Stimulated activated CD8-positive, alpha-beta memory T cell treated with anti-CD3 and anti-CD28 coated beads, Interleukin-15, amount 100 ng/mL, for 4 hours (primary cell): Measurements from ENCODE around the gene FNIP2.

Source experiments
- DNase-seq, 2 donors: peaks; one replicate each; pipeline ENCODE4 v3.0.0-alpha.2; 2020; ENCODE audit warnings: low read depth in 2 of 2

FNIP2 gene

DNA sequence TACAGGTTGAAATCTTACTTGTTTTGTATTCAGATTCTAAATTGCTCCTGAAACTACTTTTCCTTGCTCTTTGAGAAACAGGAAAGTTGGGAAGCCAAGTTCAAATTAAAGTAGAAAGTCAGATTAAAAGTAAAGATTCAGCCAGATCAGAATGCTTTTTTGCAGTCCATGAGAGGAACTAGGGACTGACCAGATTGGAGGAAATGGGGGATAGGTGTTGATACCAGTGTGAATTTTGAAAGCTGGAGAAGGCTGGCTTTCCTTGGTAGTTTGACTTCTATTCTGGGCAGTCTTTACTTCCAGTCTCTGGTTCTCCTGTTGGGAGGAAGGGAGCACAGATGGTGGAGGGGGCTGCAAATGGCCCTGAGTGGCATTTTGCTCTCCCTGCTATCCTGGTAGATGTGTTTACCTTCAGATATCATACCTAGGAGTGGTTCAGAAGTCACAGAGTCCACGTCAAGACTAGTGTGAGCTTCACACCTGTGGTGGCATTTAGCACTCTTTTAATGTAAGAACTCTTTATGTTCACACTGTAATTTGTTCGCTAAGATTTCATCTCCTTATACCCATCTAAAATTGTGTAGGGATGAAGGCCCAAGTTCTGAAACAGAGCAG is 68.8 kb downstream of the FNIP2 start:
- DNase-seq = no peak

DNA sequence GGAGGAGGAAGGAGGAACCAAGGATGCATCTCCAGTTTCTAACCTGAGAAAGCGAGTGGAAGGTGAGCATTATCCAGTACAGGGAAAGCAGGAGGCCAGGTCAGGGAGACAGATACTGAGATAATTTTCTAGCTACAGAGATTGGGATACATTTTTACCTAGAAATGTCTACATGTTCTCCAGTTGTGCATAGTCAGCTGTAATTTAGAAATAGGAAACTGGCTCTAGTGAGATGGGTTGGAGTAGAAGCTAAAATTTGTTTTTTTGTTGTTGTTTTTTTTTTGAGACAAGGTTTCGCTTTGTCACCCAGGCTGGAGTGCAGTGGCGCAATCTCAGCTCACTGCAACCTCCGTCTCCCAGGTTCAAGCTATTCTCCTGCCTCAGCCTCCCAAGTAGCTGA is 71.3 kb downstream of the FNIP2 start:
- DNase-seq = no peak

DNA sequence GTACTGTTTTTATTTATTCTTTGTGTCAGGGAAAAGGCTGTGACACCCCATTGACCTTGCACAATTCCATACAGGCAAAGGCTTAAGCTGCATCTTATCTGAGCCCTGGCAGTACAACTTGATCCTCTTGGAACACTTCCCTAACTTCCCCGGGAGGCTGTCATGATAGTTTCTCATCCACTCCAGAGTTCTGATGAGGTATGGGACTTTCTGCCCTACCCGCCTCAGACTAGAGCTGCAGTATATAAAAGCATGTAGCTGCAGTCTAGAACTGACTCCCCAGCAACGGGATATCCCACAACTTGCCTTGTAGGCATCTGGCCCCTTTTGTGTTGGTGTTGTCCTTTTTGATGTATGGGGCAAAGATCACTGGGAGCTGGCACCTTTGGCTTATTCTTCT is 72.7 kb downstream of the FNIP2 start:
- DNase-seq = no peak

DNA sequence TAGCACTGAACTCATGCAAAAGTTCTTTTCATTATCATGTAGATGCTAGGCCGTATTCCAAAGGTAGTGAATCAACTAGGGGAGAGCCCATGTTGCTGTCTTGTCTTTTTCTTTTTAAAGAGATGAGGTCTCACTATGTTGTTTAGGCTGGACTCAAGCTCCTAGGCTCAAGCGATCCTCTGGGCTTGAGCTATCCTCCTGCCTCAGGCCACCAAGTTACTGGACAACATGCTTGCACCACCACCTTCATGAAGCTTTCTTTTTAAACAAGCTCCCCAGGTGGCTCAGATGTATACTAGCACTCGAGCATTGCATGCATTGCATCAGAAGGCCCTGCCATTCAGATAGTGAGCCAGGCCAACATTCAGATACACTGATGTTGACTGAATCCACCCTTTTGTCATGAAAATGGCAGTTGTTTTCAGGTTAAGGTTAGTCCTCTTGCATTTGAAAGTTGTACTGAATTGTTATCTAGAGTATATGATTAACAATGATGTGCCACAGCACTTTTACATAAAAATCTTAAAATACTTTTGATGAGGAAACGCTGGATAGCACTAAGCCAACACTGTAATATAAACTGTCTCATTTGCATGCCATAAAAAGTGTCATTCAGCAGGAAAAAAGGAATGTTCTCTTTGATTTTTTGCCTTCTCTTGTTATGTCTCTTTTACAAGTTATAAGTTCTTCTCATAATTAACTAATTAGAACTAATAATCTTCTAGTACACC is 76.7 kb downstream of the FNIP2 start:
- DNase-seq = no peak

DNA sequence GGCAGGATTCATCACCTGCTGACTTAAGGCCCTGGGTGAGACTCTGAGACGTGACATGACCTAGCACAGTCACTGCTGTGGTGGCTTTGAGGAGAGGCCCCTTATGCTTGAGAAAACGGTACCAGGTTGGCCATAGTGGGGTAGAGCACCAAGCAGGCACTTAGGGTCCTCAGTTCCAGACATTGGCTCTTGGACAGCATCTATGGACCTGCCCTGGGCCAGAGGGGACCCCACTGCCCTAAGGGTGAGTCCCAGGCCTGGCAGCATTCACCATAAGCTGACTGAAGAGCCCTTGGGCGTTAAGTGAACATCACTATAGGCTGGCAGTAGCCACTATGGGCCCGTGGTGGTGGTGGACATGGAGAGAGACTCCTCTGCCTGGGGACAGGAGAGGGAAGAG is 78.7 kb downstream of the FNIP2 start:
- no peak for DNase-seq

DNA sequence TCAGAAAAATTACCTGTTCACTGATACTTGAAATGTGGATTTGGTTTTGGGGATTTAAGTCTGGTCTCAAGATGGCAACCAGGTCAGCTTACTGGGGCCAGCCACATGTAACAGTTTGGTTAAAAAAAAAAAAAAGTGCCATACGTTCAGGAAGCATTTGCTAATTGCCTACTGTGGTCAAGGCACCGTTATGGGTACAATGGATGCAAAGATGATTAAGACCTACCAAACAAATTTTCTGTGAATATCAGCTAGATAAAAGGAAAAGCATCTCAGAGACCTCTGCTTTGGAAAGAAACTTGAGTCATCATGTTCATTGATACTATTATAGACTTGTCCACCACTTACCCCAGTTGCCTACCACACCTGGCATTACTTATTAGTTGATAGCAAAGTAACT is 80.9 kb downstream of the FNIP2 start:
- no peak for DNase-seq

DNA sequence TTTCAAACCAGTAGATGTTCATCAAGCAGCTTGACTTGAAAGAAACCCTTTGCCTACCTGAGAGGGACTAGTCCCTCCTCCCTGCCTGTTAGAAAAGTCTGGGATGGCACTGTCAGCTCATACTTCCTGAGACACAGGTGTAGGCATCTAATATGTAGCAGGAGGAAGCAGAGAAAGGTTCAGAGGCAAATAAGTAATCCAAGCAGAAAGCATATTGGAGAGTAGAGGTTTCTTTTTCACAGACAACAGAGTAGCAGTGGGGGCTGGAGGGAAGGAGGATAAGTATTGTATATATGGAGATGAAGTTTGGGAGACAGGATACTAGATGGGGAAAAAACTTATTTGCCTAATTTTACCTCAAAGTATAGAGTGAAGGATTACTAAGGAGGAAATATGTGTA is 81.5 kb downstream of the FNIP2 start:
- DNase-seq = no peak

DNA sequence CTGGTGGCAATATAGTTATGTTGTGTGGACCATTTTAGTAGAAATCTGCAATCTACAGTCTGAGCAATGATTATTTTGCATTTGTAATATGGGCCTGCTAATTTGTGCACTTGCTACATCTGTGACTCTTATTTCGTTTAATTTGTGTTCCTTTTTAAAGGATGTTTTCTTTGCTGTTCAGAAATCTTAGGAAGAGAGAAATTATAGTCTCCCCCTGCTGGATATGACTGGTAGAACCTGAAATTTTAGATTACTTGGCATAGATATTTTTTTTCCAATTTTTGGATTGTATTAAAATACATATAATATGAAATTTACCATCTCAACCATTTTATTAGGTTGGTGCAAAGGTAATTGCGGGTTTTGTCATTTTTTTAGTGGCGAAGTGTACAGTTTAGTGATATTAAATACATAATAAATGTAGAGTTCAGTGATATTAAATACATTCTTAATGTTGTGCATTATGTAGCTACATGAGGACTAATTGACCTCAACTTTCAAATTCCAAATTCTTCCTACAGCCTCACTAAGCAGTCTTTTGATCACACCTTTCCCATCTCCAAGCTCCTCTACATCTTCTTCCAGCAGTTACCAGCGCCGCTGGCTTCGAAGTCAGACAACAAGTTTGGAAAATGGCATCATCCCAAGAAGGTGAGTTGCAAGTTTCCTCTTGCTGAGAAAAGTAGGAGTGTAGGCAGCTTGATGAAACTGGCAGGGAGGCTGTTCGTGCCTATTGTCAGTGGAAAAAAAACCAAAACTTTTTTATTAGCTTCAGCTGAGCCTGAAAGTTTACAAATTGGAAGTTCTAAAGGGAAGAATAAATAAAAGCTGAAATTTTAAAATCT is 82.2 kb downstream of the FNIP2 start:
- DNase-seq = no peak

DNA sequence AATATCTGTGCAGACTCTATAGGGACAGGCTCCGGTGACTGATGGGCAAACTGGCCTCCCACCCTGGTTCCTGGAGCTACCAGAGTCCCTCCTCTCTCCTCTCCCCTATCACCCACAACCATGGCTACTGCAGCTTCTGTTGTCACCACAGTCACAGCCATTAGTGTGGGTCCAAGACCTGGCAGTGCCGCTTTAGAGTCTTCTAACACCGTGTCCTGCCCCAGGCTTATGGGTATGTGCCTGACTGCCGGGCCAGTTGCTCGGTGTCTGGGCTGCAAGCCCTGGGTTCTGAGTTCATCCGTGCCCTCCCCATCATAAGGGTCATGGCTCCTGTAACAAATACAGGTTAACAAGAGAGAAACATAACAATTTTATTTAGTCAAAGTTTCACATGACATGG is 85.4 kb downstream of the FNIP2 start:
- no peak for DNase-seq

DNA sequence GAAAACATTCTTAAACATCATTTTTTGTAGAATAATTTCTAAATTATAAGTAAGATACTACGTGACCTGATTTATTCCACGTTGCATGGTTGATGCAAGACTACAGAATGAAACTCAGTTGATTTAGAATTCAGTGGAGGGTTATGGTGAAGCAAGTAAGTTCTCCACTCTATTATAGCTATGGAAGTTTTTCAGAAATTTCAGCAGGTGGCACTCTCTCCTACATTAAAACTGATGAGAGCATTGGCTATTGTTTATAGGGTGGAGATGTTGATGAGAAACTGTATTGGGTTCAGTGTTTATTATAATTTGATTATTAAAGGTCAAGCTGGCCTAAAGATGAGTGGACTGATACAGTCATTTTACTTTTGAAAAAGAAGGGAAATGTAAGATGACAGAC is 88.0 kb downstream of the FNIP2 start:
- DNase-seq = no peak

DNA sequence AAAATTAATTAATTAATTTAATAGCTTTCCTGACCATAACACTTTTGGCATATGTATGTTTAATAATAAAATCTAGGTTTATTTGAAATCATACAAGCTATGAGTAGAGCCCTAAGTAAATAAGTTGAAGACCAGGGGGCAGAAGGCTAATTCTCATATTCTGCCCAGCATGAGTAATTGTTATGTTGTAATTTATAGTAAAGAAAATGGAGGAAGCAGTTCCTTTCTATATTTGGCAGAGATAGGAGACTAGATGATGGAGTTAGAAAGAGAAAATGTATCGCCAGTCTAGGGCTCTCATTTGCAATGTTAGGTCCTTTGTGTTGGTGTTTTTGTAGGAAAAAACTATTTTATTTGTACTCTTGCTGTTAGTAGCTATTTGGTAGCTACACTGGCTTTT is 89.1 kb downstream of the FNIP2 start:
- DNase-seq = no peak

DNA sequence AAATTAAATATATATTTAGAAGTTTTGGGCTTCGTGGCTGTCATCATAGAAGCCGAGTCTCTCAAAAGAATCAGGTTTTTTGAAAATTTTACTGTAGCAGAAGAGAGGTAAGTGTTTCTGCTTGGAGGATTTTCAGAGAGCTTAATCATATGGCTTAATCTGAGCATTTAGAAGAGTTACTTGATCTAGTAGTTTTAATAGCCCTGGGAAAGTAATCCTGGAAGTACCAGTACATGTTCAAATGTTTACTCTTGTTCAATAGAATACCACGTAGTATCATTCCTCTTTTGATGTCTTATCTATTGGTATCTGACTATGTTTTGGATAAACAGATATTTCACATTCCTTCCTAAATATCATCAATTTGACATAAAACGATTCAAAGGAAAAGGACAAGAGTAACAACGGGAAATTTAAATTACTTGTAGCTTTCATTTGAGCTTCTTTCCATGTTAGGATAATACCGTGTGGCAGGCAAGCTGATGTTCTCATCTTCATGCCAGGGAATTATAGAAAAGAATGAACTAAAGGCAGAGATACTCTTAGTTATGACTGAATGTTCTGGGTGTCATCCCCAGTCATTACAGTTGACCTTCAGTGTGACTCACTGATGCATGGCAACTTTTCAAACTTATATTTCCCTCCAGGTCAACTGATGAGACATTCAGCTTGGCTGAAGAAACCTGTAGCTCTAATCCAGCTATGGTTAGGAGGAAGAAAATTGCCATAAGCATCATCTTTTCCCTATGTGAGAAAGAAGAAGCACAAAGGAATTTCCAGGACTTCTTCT is 89.8 kb downstream of the FNIP2 start:
- no peak for DNase-seq

DNA sequence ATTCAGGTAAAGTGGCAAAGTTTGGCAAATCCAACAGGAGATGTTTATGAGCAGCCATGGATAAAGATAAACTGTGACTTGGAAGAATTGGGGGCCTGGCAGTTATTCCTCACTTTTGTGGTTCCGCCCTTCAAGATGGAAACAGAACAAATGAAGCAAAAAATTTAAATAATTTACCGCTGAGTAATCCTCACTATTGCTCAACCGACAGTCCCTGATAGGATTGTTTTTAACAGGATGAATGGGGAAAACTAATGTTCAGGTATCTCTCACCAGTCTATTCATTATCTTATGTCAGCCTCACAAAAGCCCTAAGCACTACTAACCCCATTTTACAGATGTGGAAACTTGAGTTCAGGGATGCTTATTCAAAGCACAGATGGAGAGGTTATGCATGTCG is 90.8 kb downstream of the FNIP2 start:
- DNase-seq = no peak

DNA sequence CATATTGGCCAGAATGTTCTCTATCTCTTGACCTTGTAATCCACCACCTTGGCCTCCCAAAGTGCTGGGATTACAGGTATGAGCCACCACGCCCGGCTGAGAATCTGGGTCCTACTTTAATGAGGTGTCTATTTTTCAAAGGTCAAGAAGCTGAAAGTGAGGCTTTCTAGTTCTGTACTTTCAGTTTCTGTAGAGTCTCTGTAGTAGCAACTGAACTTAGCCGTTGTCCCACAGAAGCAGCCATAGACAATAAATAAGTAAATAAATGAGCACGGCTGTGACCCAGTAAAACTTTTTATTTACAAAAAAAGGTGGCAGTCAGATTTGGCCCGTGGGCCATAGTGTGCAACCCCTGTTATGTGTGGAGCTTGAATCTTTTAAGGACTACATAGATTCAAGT is 92.0 kb downstream of the FNIP2 start:
- no peak for DNase-seq

DNA sequence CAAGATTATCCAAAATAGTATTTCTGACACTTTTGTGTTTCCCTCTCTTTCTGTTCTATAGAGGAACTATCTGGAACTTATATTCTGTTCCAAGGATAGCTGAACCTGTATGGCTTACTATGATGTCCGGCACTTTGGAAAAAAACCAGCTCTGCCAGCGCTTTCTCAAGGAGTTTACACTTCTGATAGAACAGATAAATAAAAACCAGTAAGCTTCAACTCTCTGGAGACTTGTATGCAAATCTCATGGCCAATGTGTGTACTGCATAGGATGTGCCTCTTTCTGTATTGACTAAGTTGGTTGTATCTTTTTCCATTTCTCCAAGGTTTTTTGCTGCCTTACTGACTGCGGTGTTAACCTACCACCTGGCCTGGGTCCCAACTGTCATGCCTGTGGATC is 92.5 kb downstream of the FNIP2 start:
- no peak for DNase-seq

DNA sequence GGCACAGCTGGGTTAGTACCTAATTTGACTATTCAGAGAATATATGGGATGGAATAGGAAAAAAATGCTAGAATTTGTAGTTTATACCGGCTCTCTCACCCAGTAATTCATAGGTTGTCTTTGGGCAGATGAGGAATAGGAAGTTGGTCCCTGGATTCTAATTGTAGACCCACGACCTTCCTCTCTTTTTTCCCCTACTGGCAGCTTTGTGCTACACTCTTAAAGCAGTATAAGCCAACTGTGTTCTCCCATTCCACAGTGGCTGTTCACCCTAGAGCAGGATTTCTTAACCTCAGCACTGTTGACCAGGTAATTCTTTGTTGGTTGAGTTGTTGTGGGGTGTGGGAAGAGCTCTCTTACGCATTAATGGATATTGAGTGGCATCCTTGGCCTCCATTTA is 92.9 kb downstream of the FNIP2 start:
- DNase-seq = no peak

DNA sequence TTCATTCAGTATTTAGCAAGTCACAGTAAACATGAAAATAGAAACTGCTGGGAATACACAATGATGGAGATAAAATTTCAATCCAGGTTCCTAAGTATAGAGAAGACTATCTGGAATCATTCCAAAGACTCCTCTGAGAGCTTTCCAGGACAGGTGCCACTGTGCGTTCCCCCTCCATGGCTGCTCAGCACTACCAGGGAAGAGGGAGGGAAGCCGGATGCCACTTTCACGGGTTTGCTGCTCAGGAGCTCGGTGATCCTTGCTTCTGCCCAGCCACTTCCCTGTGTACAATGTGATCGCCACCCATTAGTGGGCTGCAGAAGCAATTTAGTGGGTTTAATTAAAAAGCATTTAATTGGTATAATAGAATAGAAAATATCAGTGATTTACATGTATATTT is 94.5 kb downstream of the FNIP2 start:
- no peak for DNase-seq

DNA sequence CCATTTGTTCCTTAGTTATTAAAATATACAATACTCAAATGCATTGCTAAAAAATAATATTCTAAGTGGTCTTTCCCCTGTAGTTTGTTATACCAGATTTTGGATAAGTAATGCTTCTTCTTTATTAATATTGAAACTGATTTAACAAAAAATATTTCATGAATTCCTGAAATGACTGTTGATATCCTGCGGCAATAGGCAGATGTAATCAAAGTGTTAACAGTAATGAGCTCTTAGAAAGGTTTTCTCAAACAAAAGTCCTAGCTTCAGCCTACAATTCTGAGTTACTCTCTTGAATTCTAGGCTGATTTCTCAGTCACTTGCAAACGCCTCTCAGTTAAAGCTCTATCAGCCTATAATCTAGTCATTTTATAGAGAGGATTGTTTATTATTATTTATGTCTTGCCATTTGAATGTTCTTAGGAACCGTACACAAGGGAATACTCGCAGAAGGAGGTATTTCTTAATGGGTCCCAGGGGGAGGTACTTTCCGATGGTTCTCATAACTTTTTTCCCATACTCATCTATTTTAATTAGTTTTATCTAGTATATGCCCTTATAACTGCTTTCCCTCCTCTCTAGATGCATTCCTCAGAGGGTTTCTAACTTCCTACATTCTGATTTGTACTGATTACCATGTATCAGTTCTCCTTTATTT is 96.8 kb downstream of the FNIP2 start:
- no peak for DNase-seq

DNA sequence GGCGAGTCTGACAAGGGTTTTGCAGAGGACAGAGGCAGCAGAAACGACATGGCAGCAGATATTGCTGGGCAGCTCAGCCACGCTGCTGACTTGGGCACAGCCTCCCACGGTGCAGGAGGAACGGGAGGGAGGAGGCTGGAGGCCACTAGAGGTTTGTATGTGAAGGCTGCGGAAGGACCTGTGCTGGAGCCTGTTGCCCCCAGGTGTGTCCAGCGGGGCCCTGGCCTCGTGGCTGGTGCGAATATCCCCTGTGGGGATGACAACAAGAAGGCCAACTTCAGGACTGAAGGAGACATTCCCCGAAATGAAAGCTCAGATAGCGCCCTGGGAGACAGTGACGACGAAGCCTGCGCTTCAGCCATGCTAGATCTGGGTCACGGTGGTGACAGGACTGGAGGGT is 100.2 kb downstream of the FNIP2 start:
- DNase-seq = no peak

DNA sequence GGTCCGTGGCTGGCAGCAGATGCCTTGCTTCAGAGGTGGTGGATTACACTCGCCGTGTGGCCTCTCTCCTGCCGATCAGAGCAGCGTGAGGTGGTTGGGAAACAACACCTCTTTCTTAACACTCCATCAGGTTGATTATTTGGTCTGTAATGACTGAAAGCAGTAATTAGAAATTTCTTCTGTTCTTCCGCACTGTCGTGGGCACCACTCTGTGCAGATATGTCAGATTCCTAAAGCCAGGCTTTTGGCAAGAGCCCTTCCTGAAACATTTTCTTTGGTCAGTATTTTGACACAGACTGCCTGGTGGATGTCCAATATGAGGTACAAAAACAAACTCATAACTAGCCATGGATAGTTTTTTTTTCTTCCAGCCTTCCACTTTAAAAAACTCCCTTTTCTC is 100.9 kb downstream of the FNIP2 start:
- DNase-seq = no peak

DNA sequence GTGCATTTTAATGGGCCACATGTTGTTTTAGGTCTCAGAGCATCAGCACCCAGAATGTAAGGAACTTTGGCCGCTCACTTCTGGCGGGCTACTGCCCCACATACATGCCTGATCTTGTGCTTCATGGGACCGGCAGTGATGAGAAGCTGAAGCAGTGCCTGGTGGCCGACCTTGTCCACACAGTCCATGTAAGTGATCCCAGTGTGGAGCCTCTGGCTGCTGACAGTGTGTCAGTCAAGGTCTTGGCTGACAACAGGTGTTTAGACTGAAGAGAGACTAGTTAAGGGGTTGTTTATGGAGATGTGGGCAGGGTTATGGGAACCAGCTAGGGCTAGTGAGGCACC is 101.4 kb downstream of the FNIP2 start:
- DNase-seq = no peak
